HT-29 (cell line): Measurements from ENCODE around the gene TAL2. TPM values are rescaled to one million over a fixed set of nuclear protein-coding genes. Genes with fewer than 3 reads are reported as not detected.

Source experiments
- DNase-seq: peaks from one replicate; pipeline ENCODE4 v3.0.0-alpha.2; 2015; ENCODE audit warnings: low spot score
- total RNA-seq: library from RNA; depleted of rRNA; stranded (reverse); fragments of >200 nt; shearing (Covaris generic); gene quantifications from 2 replicates; pipeline ENCODE4 v1.2.3, GENCODE V29; 2014; rRNA removed

Gene TAL2
- total RNA-seq, 1 experiment from 2014 or later = not detected

DNA sequence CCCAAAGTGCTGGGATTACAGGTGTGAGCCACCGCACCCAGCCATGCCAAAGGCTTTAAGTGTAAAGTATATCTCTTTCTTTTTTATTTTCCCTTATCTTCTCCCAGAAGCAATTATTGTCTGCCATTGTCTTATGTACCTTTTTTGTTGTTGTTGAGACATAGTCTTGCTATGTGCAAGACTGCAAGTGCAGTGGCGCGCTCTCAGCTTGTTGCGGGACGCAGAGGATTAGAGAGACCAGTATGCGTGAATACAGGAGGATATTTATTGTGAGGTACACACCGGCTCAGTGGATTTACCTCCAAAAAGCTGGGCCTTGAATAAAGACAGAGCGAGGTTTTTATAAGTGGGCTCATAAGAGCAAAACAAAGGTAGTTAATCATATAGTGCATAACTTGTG lies 43.9 kb downstream of the TAL2 start:
- no peak for DNase-seq

DNA sequence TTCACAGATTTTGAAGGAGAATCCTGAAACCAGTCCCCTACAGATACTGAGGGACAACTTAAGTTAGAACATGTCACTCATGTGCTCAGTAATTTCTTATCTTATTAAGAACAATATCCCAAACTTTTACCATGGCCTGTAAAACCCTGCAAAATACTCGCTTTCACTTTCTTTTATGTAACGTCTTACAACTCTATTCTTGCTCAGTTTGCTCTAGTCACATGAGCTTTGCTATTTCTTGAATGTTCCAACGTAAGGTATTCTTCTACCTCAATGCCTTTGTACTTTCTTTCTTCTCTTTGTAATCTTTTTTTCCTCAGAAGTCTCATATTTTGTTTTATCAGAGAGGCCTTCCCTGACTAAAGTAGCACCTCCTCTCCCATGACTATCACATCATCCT lies 46.1 kb downstream of the TAL2 start:
- DNase-seq = no peak

DNA sequence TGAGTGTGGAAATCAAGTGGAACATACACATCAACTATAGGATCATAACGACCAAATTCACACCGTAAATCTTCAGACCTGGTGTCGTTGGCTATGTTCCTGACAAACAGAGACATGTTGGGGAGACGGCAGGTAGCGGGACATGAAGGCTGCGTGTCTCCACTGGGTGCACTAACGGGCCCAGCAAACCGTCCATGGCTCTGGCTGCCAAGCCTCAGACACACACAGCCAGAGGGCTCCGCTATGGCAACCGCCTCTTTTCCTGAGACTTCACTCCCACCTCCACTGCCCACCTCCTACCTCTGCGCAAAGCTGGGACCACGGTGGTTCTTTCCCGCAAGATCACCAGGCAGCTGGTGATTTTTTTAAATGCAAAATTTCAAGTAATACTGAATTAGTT lies 48.4 kb downstream of the TAL2 start:
- DNase-seq = no peak

DNA sequence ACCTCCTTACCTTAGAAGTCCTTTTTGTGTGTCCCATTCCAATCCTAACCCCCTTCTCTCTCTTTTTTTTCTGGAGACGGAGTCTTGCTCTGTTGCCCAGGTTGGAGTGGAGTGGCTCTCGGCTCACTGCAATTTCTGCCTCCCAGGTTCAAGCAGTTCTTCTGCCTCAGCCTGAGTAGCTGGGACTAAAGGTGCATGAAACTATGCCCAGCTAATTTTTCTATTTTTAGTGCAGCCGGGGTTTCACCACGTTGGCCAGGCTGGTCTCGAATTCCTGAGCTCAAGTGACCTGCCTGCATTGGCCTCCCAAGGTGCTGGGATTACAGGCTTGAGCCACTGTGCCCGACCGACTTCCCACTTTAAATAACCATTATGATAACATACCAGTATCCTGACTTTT lies 49.6 kb downstream of the TAL2 start:
- DNase-seq = no peak

DNA sequence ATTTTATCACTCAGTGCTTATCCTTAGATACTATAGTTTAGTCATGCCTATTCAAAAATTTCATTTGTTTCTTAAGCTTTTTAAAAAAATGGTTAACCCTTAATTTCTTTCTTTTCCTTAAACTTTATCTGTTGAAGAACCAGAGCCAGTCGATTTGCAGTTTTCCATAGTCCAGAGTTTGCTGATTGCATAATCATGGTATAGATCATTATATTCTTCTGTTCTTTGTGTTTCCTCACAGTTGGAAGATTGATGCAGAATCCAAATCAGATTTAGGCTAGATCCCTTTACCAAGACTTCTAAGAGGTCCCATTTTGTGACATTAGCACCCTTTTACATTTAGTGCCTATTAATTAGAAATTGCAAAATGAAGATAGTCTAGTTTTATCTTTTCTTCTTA lies 50.0 kb downstream of the TAL2 start:
- DNase-seq = no peak

Other genes starting within 250 kb of the TAL2 start
- 0.97 and 2.7 TPM in 2 replicates for gene FSD1L, start 214.4 kb upstream of the TAL2 start, total RNA-seq
- gene FKTN, start 104.3 kb upstream of the TAL2 start, total RNA-seq = 4.0 and 7.9 TPM in 2 replicates
- 9.0 and 11.7 TPM in 2 replicates for gene TMEM38B, start 32.1 kb downstream of the TAL2 start, total RNA-seq